Loucy (cell line): ENCODE measurements around the gene GIMAP8.

ENCODE experiments used
- H2AFZ ChIP-seq: fragments of 200-600 bp; sonication (generic); 2 replicates; pipeline ENCODE4 v1.6.0; 2016; ENCODE audit warnings: antibody characterized with exemption, mild to moderate bottlenecking, low read length, moderate library complexity
- H3F3A ChIP-seq: fragments of 200-600 bp; 2 replicates; pipeline ENCODE4 v1.6.0; 2016; ENCODE audit warnings: antibody characterized with exemption, low read depth, mild to moderate bottlenecking
- H3K27me3 ChIP-seq: fragments of 200-600 bp; sonication (generic); 2 replicates; pipeline ENCODE4 v1.6.1; 2014; ENCODE audit warnings: low read length, mild to moderate bottlenecking; ENCODE audit not compliant: insufficient read depth, poor library complexity, severe bottlenecking
- H3K36me3 ChIP-seq: fragments of 200-600 bp; sonication (generic); 2 replicates; pipeline ENCODE4 v1.6.1; 2016; ENCODE audit warnings: low read length; ENCODE audit not compliant: insufficient read depth
- H3K4me1 ChIP-seq: fragments of 200-600 bp; sonication (generic); 2 replicates; pipeline ENCODE4 v1.5.1; 2014; ENCODE audit warnings: low read length, mild to moderate bottlenecking; ENCODE audit not compliant: insufficient read depth, poor library complexity, severe bottlenecking
- H3K4me2 ChIP-seq: fragments of 200-600 bp; sonication (generic); 2 replicates; pipeline ENCODE4 v1.6.0; 2014; ENCODE audit warnings: antibody characterized with exemption, low read length, low read depth, mild to moderate bottlenecking; ENCODE audit not compliant: poor library complexity, severe bottlenecking
- H3K4me3 ChIP-seq: fragments of 200-600 bp; sonication (generic); 2 replicates; pipeline ENCODE4 v1.5.1; 2014; ENCODE audit warnings: low read length, mild to moderate bottlenecking, mixed read lengths; ENCODE audit not compliant: poor library complexity, severe bottlenecking
- H3K79me2 ChIP-seq: fragments of 200-600 bp; sonication (generic); 2 replicates; pipeline ENCODE4 v1.6.1; 2014; ENCODE audit warnings: low read length; ENCODE audit not compliant: insufficient read depth
- H3K9ac ChIP-seq: fragments of 200-600 bp; sonication (generic); 2 replicates; pipeline ENCODE4 v1.6.0; 2014; ENCODE audit warnings: mild to moderate bottlenecking, low read depth, low read length, moderate library complexity; ENCODE audit not compliant: poor library complexity, severe bottlenecking
- H3K9me2 ChIP-seq: fragments of 200-600 bp; sonication (generic); replicated peaks from 2 replicates; pipeline ENCODE4 v1.6.1; 2016; ENCODE audit warnings: low read depth, low read length, mixed read lengths
- H3K9me3 ChIP-seq: fragments of 200-600 bp; sonication (generic); 2 replicates; pipeline ENCODE4 v1.6.1; 2014; ENCODE audit warnings: mild to moderate bottlenecking, antibody characterized with exemption, low read length, low read depth; ENCODE audit not compliant: insufficient read depth
- H4K20me1 ChIP-seq: fragments of 200-600 bp; sonication (generic); 2 replicates; pipeline ENCODE4 v1.6.0; 2014; ENCODE audit warnings: antibody characterized with exemption, low read length, mild to moderate bottlenecking; ENCODE audit not compliant: insufficient read depth, poor library complexity, severe bottlenecking
- CTCF ChIP-seq: fragments of 200-600 bp; sonication (generic); conservative IDR thresholded peaks from 2 replicates; pipeline ENCODE4 v1.5.1; 2014; ENCODE audit warnings: mild to moderate bottlenecking, antibody characterized with exemption, low read length
- EZH2phosphoT487 ChIP-seq: fragments of 200-600 bp; IDR thresholded peaks from 2 replicates; pipeline ENCODE4 v1.6.1; 2018; ENCODE audit warnings: antibody characterized with exemption, mild to moderate bottlenecking, moderate library complexity, borderline replicate concordance

Gene GIMAP8

DNA sequence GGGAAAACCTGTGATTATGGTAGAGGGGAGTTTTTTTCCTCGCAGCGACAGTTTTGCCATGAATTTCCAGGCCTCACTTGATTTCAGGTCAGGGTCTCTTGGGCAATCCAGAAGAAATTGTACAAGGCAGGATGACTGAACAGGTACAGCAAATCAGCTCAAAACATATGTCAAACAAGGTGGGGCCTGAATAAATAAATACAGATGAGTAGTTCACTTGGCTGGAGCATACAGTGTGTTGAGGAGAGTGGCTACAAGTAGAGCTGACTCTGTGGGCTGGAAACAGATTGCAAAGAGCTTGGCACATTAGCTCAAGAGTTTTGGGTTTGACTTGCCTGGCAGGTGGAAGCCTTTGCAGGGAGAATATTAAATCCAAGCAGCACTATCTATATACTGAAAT is 15.0 kb downstream of the GIMAP8 start:
- Histone ChIP-seq H3K9me3 (peaks cover 21% of the 10 kb centered on the region; the same call in 1 of the 2 replicates), H2AFZ (no peak overlapping the region), H3K36me3 (no peaks in the 10 kb centered on the region), H3K4me2 (no peak overlapping the region), H3K27me3 (no peaks in the 10 kb centered on the region), H3F3A (no peaks in the 10 kb centered on the region), H3K79me2 (no peaks in the 10 kb centered on the region), H3K9ac (no peak overlapping the region), H4K20me1 (no peaks in the 10 kb centered on the region), H3K4me3 (no peak overlapping the region), H3K9me2 (no peaks in the 10 kb centered on the region), H3K4me1 (peaks cover 10% of the 10 kb centered on the region)
- TF ChIP-seq EZH2phosphoT487 (no peak), CTCF (no peak)

DNA sequence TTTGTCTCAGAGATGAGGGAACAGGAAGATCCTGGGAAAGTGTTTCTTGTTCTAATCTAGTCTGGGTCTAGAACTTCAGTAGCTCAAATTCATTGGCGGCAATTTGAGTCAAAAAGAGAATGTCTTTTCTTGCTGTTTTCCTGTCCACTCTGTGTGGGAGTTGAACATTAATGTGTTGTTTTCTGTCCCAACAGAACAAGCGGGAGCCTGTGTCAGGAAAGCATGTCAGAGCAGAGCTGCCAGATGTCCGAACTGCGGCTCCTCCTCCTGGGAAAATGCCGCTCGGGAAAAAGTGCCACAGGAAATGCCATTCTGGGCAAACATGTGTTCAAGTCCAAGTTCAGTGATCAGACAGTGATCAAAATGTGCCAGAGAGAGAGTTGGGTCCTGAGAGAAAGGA is 16.0 kb downstream of the GIMAP8 start:
- H3K4me1 ChIP-seq: peaks cover 10% of the 10 kb centered on the region
- no peak overlapping the region for H3K4me3 ChIP-seq
- no peak overlapping the region for H3K4me2 ChIP-seq
- no peak overlapping the region for H2AFZ ChIP-seq
- peaks cover 12% of the 10 kb centered on the region; the same call in 1 of the 2 replicates for H3K9me3 ChIP-seq
- no peaks in the 10 kb centered on the region for H3K9me2 ChIP-seq
- H4K20me1 ChIP-seq: no peaks in the 10 kb centered on the region
- TF ChIP-seq CTCF (no peak), EZH2phosphoT487 (no peak)
- H3K79me2 ChIP-seq: no peaks in the 10 kb centered on the region
- no peaks in the 10 kb centered on the region for H3K27me3 ChIP-seq
- H3K9ac ChIP-seq: no peak overlapping the region
- H3K36me3 ChIP-seq: no peaks in the 10 kb centered on the region
- no peaks in the 10 kb centered on the region for H3F3A ChIP-seq

DNA sequence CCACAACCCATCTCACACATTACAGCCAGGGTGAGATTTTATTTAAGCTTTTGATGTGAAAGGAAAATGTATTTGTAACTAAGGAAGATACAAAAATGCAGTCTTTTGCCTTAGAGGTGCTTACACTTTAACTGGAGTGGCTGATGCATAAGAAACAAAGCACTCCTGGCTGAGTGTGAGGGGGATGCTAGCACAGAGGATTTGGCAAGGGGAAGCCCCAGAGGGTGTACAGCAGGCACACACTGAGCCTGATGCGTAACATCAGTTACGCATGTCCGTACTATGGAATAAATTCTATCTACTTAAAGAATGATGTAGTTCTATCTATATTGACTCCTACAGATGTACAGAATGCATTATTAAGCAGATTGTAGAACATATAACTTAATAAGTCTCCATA is 17.8 kb downstream of the GIMAP8 start:
- no peaks in the 10 kb centered on the region for H4K20me1 ChIP-seq
- H2AFZ ChIP-seq: no peak overlapping the region
- no peak overlapping the region for H3K9ac ChIP-seq
- H3K4me2 ChIP-seq: no peak overlapping the region
- H3K27me3 ChIP-seq: no peaks in the 10 kb centered on the region
- H3K4me3 ChIP-seq: no peak overlapping the region
- H3K36me3 ChIP-seq: no peaks in the 10 kb centered on the region
- H3K9me2 ChIP-seq: no peaks in the 10 kb centered on the region
- TF ChIP-seq EZH2phosphoT487 (no peak), CTCF (no peak)
- no peaks in the 10 kb centered on the region for H3F3A ChIP-seq
- peaks cover 10% of the 10 kb centered on the region for H3K4me1 ChIP-seq
- no peaks in the 10 kb centered on the region for H3K9me3 ChIP-seq
- no peaks in the 10 kb centered on the region for H3K79me2 ChIP-seq
